8988T (cell line): Measurements from ENCODE around the gene ASNSD1.
"Not testable (repeated sequence)": the region's sequence is repeated elsewhere in the genome, so short reads cannot be mapped to it uniquely, and the experiment has no call there.

Experiments used
- DNase-seq: peaks from one replicate; pipeline ENCODE4 v3.0.0; 2011

The ASNSD1 gene

GRCh38 chr2:189696223-189696622 lies 35.0 kb downstream of the ASNSD1 start:
- DNase-seq: no peak

DNA sequence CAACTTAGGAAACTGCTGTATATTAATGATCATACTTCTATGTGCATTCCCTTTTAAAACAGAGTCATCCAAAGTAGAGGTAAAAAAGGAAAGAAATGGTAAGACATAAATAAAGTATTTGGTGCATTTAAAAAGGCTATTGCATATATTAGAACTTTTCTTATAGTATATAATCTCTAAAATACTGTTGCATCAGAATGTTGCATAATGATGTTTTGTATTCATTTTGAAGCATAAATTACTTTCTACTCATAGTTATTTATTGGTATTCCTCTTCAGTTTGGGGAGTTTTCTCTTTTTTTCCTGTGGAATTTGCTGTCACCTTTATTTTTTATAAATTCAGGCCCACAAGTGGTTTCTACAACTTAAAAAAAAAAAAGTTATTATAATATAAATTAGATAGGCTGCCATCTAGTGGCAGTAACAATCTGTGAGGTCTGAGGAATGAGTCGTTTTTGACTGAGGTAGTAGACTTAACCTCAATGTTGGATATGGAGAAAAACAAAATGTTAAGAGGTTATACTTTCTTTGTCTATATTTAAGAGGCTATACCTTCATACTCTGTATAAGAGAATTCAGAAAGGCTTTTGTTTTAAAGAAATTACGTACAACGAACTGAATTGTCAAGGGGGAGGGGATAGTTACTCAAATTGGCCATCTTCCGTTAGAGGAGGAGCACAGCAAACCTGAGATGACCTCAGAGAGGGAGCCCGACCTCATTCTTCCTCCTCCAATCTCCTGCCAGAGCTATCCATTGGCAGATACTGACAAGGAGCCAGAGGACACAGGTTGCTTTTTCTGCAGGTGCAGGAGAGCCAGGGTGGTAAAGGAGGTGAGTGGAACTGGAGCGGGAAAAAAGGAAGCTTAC lies 37.0 kb downstream of the ASNSD1 start:
- DNase-seq: no peak

GRCh38 chr2:189700681-189701080 lies 39.4 kb downstream of the ASNSD1 start:
- no peak for DNase-seq

DNA sequence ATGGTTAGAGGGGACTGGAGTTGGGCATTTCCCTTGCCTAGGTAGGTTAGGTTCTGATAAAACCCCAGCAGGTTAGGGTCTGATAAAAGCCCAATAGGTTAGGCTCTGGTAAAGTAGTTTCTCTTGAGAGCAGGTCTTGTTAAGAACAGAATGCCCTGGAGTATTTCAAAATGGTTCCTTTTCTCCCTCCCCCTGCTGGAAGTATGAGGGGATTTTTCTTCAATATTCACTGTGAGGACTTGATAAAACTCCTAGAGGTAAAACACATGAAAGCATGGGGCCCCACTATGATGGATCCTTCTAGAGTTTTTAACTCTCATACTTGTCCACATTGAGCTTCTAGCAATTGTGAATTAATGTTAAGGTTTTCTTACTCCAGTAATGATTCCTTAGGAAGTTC lies 40.8 kb downstream of the ASNSD1 start:
- no peak for DNase-seq

DNA sequence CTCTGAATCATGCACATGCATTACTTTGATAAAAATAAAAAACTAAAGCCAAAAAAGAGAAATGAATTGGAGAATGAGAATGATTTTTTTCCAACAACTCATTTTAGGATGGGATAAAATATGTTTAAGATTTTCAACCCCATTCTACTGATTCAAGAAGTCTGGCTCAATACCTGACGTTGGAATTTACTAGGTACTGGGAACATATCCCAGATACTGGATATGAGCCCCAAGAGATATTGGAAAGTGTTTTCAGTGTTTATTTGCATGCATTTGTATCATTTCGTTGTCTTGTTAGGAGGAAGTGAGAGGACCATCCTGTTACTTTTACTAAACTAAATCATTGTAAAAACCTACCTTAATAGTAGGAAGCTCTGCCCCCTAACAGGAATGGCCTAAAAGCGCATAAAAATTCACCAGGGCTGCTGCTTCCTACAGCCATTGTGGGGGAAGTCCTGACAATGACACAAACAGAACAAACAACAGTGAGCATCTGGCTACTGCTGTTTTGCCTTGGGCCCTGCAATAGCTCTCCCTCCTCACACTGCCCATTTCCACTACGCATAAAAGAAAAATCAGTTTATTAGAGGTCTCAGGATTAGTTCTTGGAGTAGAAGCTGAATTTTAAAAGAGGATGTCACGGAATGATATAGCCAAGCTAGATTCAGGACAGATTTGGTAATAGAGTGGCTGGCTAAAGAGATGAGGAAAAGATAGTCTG lies 48.4 kb downstream of the ASNSD1 start:
- DNase-seq: no peak

DNA sequence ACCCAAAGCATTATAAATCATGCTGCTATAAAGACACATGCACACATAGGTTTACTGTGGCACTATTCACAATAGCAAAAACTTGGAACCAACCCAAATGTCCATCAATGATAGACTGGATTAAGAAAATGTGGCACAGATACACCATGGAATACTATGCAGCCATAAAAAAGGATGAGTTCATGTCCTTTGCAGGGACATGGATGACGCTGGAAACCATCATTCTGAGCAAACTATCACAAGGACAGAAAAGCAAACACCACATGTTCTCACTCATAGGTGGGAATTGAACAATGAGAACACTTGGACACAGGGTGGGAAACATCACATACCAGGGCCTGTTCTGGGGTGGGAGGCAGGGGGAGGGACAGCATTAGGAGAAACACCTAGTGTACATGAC lies 56.3 kb downstream of the ASNSD1 start:
- DNase-seq: not testable (repeated sequence)

DNA sequence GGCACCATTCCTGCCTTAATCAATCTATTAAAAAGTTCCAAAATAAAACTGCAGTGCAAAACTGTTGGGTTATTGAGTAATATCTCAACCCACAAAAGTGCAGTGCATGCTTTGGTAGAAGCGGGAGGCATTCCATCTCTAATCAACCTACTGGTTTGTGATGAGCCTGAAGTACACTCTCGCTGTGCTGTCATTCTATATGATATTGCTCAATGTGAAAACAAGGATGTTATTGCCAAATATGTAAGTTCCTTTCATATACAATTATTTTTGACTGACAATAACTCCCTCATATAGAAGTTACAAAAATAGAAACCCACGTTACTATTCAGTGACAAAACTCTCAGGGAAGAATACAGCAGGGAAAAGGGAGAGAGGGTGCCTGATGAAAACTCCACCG lies 58.3 kb downstream of the ASNSD1 start:
- no peak for DNase-seq
